HG03060 (cell line): Measurements from ENCODE around the gene LDB2.
"Not testable (repeated sequence)": the region's sequence is repeated elsewhere in the genome, so short reads cannot be mapped to it uniquely, and the experiment has no call there.

Experiments
- ATAC-seq: cut with Tn5 transposase; IDR thresholded peaks from one replicate; pipeline ENCODE4 v1.9.1; 2021; ENCODE audit warnings: low read depth, moderate number of reproducible peaks; ENCODE audit not compliant: unreplicated experiment

Gene LDB2

DNA sequence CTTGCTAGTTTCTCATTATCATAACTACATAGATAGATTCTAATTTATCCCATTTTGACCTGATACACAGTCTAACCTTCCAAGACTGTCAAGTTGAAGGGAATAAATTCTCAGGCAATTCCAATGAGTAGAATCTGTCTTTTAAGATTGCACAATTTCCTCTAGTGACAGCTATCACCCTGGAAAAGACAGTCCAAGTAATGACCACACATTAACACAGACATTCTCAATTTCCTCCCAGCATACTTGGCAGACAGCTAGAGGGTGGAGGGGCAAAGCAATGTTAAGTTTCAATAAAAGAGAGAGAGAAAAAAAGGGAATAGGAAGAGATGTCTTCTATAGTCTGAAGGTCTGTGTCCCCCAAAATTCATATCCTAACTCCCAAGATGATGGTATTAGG is 234.7 kb downstream of the LDB2 start:
- ATAC-seq, result no peak

DNA sequence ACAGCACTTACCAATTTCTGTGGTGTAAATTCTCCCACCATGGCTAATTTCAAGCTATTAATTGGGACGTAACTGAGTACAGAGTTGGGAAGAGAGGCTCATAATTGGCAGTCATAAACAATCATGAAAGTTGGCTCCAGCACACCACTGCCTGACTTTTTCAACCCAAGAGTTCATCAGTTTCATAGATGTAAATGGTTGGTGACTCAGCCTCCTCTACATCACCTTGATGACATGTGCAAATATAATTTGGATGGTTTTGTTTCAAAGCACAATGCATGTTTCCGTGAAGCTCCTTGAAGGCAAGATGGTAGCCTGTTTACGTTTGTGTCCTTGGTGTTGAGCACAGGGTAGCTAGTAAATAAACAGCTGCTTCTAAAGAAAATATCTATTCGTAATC is 235.1 kb downstream of the LDB2 start:
- ATAC-seq, result no peak

DNA sequence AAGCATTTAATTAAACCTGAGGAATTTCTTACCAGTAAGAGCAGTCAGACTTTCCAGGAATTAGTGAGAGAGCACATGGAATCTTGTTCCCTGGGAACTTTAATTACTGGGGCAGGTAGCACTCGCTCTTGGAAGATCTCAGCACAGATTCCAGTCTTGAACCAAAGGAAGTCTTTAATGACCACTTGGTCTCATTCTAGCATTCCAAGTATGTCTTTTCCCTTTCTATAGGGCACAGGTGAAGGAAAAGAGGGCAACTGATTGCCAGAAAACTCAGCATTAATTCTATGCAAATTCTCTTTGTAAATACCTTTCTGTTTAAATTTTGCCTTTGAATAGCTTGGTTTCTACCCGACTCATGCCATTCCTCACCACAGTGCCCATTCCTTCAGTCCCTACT is 236.6 kb downstream of the LDB2 start:
- ATAC-seq, result no peak

DNA sequence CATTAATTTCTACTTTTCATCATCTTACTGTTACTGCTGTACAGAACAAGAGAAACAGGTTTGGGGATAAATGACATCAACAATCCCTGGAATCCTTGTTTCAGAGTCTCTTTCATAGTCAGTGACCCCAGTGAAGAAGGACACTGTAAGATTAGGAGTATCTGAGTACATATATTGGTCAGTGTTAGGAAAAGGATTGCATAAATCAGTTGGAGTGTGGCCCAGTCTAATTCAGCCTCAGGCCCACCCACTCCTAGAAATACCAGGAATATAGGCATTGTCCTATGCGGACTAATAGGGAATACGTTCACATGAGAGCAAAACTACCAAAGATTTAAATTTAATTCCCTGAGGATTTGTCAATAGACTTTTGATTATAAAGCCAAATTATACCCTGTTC is 237.8 kb downstream of the LDB2 start:
- ATAC-seq, result no peak

DNA sequence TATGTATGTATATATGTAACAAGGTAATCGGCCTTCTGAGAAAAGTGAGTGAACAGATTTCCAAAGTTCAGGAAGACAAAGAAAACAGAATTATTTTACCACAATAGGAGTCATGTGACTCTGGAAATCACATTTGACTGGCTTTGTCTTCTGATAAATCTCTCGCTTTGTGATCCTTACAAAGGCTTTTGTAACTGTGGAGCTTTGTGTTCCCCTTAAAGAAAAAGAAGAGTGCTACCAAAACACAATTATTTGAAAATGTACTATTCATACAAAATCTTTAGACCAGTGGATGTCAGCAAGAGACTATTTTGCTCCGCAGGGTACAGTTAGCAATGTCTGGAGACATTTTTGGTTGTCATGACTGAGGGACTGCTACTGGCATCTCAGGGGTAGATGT is 238.8 kb downstream of the LDB2 start:
- ATAC-seq, result no peak

DNA sequence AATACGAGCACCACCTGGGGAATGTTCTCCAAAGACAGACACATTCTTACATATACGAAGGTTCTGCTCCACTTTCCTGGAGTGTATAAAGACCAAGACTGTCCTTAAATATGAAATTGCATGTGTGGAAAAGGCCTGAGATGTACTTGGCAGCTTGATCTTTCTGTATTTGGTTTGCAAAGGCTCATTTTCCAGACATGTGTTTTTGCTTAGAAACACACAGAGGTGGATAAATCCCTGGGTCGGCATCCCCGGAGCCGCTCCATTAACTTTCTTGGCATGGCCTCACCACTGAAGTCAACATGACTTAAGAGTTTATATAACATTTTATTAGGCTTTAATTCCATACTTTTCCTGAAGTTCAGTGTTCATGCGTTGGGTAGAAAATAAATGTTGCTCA is 239.4 kb downstream of the LDB2 start:
- no peak for ATAC-seq

DNA sequence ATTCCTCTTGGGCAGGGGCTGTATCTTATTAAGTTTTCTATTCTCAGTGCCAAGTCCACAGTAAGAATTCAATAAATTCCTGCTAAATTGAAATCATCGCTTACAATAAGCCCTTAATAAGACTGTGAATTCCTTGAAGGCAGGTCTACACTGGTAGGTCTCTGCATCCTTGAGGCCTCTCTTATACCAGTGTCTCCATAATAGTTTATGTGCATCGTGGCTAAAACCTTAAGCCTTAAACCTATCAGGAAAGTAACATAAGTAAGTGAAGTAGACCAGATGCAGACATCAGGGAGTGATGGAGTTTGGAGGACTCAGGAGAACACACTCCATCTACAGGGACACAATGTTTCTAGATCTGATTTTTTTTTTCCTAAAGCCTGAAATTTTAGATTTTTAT is 240.3 kb downstream of the LDB2 start:
- ATAC-seq, result no peak

DNA sequence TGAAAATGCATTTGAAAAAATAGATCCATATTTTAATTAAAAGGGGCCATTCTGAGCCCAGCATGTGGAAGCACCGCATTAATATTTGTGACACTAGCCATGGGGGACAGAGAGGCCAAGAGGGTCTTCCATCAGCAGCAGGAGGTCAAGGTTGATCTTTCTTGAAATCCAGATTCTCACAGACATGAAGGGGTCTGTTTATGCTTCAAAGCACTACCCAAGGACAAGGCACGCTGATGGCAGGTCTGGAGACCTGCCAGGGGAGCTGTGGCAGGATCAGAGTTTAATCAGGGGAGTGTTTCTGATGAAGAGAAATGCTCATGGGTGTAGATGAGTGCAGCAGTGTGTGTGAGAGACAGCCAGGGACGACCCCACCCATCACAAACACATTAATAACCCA is 243.3 kb downstream of the LDB2 start:
- no peak for ATAC-seq

DNA sequence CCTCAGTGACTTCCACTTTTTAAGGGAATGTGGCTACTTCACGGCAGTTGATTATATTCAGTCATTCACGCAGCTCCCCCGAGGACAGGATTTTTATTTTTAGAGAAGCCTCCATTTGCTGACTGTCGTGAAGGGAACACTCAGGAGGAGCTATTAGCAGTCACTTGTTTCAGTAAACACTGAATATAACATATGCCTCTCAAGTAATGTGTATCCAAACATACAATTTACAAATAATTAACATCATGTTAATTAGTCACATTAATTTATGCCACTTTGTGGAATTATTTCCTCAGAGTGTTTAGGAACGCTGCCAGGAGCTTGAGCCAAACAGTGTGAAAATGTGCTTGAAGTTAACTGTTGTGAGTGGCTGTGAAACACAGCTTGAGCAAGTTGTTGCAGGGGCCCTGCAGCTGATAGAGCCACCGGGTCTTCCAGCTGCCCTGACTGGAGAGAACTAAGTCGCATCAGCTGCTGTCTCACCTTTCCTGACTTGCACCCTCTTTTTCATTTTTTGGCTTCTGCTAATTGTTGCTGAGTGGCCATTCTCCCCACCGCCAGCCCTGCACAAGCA is 245.6 kb downstream of the LDB2 start:
- ATAC-seq, result no peak

DNA sequence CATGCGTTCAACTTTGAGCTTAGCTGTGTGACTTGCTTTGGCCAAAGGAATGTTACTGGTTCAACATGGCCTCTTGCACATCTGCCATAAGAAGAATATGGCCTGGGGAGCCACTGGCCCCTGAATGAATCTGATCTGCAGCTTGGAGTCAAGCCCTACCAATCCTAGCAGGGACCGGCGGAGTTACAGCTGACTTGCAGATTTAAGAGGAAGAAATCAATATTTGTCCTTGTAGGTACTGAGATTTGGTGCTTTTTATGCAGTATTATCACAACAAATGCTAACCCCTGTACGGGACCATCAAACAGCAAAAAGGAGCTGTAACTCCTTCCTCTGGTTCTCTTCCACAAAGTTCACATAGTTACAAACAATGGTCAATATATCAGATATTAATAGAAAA is 252.0 kb downstream of the LDB2 start:
- no peak for ATAC-seq

DNA sequence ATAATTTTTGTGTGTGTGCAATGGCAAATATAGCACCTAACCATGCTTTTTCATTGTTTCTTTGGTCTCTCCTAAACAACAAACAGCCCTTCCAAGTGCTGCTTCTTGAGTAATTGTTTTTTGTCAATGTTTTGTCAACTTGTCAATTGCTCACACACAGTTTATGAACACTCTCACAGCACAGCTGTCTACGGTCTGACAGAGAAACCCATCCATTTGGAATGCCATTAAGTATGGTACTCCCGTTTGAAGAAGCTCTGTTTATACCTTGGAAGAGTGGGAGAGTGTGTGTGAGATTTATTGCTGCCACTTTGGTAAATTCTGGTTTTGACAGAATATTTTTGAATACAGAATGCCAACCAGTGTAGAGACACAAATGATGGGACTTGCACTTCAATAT is 254.6 kb downstream of the LDB2 start:
- no peak for ATAC-seq

DNA sequence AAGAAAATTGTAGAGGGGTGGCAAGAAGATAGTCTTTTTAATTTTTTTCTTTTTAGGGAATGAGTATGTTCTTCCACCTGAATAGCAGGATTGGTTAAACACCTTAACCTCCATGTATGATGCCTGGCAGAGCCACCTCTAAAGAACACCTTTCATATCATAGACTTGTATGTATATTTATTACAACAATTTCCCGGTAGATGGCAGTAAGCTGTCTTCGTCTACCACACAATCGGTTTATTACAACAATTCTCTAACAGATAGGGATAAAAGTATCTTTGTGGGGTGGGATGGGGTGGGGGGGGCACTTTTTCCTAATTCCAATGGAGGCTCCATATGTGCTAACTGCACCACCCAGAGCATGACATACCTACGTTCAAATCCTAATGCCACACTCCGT is 255.5 kb downstream of the LDB2 start:
- ATAC-seq, result no peak

DNA sequence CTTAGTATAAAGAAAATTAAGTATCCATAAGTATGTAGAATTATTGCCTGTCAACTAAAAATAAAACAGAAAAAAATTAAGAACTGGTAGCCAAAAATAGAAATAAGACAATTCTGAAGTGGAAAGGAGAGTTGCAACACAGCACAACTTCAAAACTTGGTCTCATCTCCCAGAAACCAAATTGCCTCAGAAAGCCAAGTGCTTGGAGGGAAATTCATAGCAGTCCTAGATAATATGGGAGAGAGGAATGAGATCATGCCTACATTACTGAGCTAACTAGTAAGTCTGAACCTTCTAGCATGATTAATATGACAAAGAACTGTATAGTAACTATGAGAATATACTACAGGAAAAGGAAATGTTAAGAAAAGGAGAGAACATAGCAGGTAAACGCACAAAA is 256.5 kb downstream of the LDB2 start:
- no peak for ATAC-seq

DNA sequence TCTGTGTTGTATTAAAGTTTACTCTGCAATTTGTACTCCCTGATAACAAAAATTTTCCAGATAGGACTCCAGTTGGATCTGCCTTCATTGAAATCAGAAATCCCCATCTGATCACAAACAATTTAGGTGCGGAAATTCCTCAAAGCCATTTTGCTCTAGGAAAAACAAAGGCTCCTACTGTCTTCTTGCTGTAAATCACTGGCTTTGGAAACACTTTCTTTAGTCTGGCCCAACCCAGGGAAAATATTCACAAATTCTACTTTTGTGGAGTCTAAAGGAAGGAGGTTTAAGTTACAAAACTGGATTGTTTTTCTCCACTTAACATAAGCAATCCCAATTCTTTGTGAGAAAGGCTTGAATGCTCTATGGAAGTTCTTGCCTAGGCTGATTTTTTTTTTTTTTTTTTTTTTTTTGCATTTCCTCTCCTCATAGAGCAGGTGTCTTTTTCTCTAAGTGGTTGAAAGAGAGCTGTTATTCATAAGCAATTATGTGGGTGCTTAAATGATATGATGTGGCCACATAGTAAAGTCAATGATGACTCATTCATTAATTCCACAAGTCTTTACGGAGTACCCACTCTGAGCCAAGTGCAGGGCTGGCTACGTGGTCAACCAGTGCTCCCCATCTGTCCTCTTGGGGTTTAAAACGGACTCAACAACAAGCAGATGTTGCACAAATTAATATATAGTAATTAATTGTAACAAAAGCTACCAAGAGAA is 261.4 kb downstream of the LDB2 start:
- no peak for ATAC-seq

DNA sequence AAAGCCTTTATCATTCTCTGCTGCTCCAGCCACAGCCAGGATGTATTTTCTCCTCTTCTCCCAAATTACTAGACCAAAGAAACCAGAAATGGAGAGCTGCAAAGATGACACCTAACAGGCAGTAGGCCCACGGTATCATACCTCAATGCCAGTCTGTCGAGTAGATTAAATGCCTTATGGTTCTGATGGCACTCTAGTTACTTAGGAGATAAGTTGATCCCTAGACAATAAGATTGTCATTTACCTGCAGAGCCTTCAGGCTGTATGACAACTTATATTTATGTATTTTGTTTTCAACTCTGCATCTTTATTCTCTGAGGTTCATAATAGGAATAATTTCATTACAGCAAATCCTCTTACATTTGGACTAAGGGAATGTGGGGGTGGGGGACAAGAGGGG is 262.1 kb downstream of the LDB2 start:
- ATAC-seq, result no peak

DNA sequence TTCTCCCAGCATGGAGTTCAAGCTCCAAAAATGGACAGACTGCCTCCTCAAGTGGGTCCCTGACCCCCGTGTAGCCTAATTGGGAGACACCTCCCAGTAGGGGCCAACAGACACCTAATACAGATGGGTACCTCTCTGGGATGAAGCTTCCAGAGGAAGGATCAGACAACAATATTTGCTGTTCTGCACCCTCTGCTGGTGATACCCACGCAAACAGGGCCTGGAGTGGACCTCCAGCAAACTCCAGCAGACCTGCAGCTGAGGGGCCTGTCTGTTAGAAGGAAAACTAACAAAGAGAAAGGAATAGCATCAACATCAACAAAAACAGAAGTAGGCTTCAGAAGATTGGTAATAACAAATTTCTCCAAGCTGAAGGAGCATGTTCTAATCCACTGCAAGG is 269.2 kb downstream of the LDB2 start:
- ATAC-seq, result not testable (repeated sequence)

DNA sequence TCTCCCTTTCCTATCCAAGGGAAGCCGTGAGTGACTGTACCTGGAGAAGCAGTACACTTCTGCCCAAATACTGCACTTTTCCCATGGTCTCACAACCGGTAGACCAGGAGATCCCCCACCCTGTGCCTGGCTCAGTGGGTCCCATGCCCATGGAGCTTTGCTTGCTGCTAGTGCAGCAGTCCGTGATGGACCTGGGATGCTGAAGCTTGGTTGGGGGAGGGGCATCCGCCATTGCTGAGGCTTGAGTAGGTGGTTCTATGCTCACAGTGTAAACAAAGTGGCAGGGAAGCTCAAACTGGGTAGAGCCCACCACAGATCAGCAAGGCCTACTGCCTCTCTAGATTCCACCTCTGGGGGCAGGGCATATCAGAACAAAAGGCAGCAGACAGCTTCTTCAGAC is 269.6 kb downstream of the LDB2 start:
- not testable (repeated sequence) for ATAC-seq

DNA sequence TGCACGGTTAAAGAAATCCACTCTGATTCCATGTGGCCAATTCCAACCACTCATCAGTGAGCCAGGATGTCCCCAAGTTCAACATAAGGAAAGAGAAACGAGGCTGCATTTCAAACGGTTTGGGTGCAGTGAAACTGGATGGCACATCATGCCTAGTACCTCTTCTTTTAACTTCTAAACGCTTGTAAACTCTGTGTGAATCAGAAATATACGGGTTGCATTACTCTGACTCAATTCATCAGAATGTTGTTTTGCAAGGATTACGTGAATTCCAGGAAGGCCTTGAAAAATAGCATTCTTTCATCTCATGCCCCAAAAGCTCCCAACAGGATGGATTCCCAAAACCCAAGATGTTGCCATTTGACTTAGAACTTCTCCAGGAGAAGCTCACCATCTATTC is 270.4 kb downstream of the LDB2 start:
- ATAC-seq, result no peak

DNA sequence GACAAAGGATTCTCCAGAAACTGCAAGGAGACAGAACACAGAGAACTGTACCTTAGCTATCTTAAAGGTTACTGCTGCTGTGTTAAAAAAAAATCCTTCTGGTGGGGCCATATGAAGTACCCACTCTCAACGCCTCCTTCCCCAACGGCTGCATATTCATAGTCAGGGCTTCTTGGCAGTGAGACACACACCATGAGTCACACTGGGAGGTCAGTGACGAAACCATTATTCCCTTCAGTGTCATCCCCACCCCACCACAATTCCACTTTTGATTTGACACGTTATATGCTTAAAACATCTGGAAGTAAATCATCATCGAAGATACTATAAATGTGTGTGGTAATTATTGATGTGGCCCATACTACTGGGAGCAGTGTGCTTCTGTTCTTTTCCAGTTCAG is 271.5 kb downstream of the LDB2 start:
- no peak for ATAC-seq

DNA sequence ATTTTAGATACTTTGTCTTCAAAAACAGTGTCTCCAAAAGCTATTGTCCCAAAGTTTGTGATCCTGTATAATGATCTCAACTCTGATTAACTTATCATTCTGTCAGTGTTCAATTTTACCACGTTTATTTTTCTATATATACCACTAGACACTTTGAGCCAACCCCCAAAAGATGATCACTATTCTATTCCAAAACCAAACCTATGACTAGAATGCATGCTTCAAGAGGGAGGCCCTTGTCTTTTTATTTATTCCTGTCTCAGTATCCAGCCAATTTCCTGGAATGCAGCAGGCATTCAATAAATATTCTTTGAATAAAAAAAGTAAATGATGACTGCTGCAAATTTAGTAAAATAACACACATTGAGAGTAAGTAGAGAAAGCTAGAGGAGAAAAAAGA is 275.6 kb downstream of the LDB2 start:
- no peak for ATAC-seq

DNA sequence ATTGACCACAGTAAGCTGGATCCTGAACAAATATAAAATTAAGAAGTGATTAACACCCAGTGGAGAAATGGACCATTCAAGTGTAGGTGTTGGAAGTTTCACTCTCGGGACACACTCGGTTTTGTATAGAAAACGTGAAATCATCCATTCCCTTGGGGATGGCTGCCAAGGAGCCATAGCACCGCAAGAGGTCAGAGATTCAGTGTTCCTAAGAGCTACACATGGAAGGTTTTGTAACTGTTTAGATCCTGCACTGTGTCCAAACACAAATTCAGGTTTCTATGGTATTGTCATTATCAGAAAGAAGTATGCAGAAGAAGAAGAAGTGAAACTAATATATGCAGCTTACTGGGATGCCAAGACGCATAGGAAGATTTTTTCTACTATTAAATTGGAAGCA is 281.0 kb downstream of the LDB2 start:
- no peak for ATAC-seq

DNA sequence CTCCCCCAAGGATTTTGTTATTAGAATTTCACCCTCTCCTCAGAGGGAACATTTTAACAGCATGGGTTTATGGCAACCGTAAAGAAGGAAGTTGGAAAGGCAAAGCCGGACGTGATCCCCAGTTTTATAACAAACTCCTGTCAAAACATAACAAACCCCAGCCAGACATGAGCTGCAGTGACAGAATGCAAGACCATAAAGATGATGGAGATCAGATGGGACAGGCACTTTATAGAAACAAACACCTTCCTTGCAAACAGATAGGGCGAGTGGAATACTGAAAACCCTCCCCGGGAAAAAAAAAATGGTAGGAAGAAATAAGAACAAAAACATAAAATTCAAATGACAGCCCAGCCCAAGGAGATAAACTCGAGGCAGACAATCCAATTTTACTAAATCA is 281.4 kb downstream of the LDB2 start:
- ATAC-seq, result no peak
